Activated CD4-positive, alpha-beta T cell treated with anti-CD3 and anti-CD28 coated beads, Interleukin-2, Interleukin-4, amounts not matched to agents 100 ng/mL and 50 ng/mL, durations not matched to agents 16 hours and 8 hours (primary cell): ENCODE measurements around the gene ZNF598.
"Not testable (repeated sequence)": the region's sequence is repeated elsewhere in the genome, so short reads cannot be mapped to it uniquely, and the experiment has no call there.

Experiments used
- DNase-seq: peaks from one replicate; pipeline ENCODE4 v3.0.0-alpha.2; 2020; ENCODE audit warnings: low spot score

Gene ZNF598

DNA sequence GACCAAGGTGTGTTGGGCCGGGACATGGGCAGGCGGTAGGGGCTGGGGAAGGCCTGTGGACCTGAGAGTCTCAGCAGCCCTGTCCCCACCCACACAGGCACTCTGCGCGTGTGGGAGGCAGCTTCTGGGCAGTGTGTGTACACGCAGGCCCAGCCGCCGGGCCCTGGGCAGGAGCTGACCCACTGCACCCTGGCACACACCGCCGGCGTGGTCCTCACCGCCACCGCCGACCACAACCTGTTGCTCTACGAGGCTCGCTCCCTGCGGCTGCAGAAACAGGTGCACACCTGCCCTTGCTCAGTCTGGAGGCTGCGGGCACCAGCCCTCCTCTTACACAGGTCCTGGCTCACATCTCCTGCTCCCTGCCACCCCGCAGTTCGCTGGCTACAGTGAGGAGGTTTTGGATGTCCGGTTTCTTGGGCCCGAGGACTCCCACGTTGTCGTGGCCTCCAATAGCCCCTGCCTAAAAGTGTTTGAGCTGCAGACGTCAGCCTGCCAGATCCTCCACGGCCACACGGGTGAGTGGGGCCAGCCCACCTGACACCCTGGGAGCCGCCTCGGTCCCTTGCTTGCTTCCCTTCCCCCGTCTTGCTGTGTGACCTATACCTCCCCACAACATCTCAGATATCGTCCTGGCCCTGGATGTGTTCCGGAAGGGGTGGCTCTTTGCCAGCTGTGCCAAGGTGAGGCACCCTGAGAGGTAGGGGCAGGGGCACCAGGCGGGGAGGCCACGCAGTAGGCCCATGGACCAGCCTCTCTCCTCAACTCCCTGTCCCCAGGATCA lies 34.0 kb downstream of the ZNF598 start:
- DNase-seq: no peak

DNA sequence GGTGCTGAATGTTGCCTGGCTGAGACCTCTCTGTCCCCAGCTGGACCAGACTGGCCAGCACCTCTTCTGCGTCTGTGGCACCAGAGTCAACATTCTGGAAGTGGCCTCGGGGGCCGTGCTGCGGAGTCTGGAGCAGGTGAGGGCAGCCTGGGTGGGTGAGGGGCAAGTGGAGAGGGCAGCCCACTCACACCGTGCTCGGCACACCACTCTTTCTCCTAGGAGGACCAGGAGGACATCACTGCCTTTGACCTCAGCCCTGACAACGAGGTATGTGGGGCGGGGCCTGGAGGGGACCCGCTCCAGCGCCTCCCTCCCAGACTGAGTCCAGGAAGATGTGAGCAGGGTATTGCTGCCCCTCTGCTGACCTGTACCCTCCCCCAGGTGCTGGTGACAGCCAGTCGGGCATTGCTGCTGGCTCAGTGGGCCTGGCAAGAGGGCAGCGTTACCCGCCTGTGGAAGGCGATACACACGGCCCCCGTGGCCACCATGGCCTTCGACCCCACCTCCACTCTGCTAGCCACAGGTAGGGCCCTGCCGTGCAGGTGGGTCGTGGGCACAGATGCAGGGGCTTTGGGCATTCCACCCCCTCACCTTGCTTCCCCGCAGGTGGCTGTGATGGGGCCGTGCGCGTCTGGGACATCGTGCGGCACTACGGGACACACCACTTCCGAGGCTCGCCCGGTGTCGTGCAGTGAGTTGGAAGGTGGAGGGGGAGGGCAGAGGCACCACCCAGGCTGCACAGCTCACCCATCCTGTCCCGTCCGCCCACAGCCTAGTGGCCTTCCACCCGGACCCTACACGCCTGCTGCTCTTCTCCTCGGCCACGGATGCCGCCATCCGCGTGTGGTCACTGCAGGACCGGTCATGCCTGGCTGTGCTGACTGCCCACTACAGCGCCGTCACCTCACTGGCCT lies 35.2 kb downstream of the ZNF598 start:
- DNase-seq: no peak

DNA sequence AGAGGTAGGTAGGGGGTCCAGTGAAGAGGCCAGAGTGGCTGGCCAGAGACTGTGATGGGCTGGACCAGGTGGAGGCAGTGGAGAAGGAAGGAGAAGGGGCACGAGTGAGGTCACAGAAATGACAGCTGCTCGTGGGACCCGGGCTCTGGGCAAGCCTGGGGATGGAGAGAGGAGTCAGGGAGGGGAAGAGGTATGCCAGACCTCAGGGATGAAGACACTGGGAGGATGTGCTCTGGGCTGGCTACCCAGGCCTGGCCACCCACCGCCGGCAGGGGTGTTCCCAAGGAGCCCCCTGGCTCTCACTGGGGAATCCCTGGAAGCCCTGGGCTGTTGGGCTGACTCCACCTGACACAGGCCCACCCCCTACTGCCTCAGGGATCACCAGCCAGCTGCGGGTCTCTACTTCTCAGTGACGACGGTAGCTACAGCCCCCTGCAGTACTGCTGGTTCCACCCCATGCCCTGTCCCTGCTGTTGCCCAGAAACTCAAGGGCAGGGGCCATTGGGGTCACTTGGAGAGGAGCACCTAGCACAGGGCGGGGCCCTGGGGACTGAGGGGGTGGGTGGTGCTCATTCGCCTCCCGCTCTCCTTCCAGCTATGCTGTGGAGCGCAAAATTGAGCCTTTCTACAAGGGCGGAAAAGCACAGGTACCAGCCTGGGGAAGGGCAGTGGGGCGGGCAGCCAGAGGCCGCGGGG lies 36.0 kb downstream of the ZNF598 start:
- no peak for DNase-seq

DNA sequence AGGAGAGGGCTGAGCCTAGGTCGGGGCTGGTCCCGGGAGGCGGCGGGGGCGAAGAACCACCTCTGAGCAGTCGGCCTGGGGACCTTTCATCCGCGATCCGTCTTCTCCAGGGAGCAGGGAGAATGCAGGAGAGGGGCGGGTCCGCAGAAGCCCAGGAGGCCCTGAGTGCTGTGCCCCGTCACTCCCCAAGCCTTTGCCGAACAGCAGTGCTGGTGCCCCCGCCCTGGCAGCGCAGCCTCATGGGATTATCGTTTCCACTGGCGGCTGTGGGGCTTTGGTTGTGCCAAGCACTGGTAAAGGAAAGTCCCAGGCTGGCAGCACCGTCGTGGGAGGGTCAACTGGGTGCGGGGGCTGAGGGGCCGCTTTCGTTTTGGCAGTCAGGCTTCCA lies 37.1 kb downstream of the ZNF598 start:
- DNase-seq: no peak

DNA sequence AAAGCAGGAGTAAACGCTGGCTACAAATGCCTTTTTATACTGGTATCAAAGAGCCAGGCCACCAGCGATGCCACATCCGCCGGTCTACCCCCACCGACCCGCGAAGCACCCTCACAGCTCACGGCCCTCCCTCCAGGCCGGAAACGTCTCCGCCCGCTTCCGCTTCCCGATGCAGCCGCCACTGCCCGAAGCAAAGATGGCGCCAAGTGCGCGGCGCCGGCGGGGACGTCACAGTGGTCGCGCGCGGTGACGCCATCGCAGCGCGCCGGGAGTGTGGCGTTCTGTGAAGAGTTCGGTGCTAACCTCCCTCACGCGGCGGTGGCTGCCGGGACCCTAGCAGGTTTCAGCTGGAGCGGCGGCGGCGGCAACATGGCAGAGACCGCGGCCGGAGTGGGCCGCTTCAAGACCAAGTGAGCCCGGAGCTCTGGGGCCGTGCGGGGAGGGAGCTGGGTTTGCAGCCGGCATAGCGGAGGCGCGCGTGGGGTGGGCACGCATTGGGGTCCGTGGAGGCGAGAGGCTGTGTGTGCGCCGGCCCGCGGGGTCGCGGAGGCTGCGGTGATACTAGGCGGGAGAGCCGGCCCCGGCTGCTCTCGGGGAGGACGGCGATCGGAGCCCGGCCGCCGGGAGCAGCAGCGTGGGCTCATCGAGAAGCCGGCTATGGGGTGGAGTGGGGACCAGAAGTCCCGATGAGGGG lies 37.7 kb downstream of the ZNF598 start, which contains the start of gene TBL3:
Gene TBL3, plus strand, starts transcription at position 258 of the 694 bp plus-strand sequence. Its CDS starts 112 bp downstream, at position 370.
- DNase-seq: peak; percentile 97

DNA sequence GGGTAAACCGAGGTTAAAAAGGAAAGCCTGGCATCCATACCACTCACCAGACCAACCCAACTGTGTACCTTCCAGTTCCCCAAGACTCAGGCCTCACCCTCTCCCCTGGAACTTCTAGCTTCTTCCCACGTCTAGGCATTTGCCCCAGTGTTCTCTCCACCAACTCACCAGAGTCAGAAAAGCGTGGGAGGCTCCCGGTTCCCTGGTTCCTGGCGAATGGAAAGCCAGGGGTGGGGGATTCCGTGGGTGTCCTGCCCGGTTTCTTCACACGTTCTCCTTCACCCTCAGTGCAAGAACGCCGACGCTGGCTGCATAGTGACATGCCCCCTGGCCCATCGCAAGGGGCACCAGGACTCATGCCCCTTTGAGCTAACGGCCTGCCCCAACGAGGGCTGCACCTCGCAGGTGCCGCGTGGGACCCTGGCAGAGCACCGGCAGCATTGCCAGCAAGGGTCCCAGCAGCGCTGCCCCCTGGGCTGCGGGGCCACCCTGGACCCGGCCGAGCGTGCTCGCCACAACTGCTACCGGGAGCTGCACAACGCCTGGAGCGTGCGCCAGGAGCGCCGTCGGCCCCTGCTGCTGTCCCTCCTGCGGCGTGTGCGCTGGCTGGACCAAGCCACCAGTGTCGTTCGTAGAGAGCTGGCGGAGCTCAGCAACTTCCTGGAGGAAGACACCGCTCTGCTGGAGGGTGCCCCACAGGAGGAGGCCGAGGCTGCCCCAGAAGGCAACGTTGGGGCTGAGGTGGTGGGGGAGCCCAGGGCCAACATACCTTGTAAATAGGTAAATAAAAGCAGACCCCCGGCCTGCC lies 41.3 kb downstream of the ZNF598 start:
- DNase-seq: no peak

DNA sequence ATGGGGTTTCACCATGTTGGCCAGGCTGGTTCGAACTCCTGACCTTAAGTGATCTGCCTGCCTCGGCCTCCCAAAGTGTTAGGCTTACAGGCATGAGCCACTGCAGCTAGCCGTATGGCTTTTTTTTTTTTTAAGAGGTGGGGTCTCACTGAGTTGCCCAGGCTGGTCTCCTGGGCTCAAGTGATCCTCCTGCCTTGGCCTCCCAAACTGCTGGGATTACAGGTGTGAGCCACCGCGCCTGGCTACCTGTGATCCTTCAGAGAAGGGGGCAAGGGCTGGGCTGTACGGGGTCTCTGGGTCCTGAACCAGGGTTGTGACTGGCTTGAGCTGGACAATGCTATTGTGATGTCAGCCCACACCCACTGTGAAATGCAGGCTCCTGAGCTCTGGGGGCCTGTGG lies 43.2 kb downstream of the ZNF598 start, which contains the start of gene RNF151:
Gene RNF151, plus strand, starts transcription at position 397 of the 400 bp plus-strand sequence. CDS start 26 bp downstream, outside the sequence.
- DNase-seq: no peak

DNA sequence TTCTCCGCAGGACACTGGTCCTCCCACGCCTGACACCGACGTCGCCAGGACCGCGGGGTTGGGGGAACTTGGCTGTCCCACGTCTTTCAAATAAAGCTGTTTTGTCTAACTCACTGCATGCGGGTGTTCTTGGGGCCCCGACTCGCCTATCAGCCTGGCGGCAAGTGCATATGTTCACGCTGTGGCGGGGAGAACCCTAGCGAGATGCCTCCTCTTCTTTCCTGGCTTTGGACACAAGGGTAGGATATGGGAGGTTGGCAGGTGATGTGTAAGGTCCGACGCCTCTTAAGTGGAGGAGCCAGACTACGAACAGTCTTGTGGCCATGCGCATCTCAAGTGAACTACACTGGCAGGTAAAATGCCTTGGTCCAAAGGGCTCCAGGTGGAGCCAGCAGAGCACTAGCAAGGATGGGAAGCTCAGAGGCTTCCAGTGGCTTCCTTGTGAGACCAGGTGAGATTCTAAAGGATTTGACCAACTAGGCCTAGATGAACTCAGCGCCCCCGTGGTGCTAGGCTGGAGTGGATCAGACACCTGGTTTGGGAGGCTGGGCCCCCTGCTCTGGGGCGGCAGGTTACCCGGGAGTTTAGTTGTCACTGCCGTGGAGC lies 44.1 kb downstream of the ZNF598 start:
- DNase-seq: no peak

DNA sequence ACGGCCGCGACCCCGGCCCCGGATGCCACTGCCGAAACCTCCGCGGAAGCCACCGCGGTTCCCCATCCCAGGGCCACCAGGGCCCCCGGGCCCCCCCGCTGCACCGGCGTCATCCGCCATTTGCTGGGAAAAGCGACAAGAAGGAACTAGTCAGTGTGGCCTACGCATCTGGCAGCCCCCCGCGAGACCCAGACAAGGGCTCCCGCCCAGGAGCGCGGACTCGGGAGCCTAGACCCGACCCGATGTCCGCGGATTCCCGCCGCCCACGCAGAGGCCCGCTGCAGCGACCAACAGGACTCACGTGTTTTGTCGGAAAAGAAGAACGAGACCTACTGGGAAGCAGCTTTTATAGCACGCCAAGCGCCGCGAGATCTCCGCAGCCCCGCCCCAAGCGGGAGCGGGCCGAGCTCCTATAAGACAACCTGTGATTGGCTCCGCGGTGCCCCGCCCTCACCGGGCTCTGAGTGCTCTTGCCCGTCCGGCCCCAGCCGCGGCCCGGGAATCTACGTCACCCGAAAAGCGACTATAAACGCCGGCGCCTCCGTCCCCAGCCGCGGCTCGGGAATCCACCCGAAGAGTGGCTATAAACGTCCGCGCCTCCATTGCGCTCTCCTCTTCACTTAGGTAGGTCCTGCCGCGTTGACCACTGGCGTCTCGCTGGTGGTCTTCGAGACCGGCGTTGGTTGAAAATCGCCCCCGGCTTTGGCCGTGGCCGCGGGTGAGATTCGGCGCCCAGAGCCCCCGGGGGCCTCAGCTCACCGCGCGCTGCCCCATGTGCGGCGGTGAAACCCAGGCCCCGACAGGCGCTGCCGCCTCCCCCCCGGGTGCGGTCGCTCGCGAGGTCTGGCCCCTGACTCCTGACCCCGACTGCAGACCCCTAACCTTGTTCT lies 44.9 kb downstream of the ZNF598 start, which contains the start of gene RPS2:
Gene RPS2, minus strand, starts transcription at position 321 of the 890 bp plus-strand sequence. Its CDS starts 201 bp downstream, at position 120.
- DNase-seq: peak; percentile 99

DNA sequence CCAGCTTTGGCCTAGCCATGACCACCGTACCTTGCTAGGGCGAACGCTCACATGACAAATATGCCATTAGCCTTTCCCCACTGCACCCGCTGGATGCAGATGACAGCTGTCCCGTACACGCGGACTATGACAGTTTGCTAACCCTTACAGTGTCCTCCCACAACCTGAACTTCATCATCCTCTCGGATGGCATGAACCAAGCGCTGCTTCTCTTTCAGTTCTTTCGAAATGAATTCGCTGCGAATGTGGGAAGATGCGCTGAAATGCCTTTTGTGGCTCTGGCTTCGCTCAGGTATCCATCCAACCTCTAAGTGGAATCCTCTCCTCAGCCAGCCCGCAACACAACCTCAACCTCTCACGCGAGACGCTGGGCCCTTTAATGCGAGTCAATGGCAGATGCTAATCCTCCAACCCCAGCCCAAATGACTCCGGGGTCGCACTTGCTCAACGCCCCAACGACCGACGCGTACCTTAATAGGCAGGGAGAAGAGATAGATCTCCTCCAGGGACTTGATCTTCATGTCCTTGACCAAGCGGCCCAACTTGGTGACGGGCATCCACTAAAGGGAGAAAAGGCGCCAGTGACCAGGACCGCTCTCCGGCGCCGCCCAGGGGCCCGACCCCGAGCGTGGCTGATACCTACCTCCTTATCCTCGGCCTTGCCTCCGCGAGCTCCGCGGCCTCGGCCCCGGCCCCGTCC lies 45.7 kb downstream of the ZNF598 start:
- DNase-seq: peak; percentile 46

DNA sequence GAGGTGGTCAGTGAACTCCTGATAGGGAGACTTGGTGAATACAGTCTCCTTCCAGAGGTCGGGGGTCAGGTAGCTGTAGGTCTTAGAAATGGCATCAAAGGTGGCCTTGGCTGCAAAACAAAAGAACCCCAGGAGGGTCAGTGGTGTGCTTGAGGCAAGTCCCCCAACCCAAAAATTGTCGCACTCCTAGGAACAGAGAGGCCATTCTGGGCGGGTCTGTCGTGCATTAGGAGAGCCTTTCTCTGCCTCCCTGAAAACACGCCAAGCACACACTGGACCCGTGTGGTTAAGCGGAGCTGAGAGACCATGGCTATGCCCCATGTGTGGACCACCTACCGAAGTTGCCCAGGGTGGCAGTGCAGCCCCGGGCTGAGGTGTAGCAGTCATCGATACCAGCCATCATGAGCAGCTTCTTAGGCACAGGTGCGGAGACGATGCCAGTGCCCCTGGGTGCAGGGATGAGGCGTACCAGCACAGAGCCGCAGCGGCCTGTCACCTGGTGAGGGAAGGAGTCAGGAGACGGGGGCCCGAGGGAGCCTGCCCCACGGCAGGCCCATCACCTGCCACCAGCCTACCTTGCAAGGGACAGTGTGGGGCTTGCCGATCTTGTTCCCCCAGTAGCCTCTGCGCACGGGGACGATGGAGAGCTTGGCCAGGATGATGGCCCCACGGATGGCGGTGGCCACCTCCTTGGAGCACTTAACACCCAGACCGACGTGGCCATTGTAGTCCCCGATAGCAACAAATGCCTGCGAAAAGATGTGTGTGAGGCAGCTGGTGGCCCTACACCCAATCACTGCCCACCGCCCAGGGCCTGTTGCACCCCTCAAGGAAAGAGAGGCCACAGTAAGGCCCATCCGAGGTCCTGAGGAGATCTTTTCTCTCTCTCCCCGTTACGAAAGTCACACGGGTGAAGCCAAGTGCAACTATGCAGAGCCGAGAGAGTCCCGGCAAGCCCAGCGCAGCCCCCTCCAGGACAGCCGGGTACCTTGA lies 47.2 kb downstream of the ZNF598 start:
- DNase-seq: not testable (repeated sequence)

DNA sequence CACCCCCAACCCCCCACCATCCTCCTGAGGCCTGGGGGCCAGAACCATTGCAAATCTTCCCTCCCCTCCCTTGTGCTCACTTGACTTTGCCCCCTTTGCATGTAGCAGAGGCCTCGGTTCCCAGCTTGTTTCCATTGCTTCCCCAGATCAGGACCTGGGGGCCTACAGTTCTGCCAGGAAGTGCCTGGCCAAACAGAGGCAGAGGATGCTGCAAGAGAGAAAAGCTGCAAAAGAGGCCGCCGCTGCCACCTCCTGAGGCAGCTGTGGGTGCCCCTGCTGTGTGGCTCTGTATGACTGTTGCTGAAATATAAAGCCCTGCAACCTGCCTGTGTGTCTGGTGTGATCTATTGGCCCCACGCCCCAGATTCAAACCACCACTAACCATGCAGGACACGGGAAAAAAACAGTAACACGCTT lies 48.0 kb downstream of the ZNF598 start:
- peak; percentile 54 for DNase-seq

DNA sequence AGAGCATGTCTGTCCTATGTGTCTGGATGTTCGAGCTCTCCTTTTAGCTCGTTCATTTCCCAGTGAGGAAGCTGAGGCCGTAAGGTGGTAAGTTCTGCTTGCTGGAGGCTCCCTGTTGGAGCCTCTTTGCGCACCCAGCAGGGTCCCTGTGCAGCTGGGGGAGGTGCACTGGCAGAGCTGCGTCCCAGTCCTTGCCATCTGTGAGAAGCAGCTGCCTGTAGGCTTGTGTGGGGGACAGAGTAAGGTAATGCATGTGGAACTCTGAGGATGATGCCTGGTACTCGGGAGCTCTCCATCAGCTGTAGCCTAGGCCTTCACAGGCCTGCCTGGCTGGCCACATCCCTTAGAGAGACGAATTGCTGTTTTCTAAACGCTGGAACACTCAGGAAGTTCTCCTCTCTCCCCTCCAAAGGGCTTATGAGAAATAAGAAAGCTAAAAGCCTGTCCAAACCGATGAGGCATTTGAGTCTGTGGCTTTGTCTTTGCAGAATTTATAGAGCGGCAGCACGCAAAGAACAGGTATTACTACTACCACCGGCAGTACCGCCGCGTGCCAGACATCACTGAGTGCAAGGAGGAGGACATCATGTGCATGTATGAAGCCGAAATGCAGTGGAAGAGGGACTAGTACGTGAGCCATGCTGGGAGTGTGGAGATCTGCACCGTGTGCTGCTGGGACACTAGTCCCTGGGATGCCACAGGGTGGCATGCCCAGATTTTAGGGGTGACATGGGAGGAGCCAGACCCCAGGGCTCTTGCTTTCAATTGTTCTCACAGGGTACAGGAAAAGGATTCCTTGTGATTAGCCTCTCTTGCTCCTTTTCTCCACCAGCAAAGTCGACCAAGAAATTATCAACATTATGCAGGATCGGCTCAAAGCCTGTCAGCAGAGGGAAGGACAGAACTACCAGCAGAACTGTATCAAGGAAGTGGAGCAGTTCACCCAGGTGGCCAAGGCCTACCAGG lies 48.7 kb downstream of the ZNF598 start:
- DNase-seq: peak; percentile 64

DNA sequence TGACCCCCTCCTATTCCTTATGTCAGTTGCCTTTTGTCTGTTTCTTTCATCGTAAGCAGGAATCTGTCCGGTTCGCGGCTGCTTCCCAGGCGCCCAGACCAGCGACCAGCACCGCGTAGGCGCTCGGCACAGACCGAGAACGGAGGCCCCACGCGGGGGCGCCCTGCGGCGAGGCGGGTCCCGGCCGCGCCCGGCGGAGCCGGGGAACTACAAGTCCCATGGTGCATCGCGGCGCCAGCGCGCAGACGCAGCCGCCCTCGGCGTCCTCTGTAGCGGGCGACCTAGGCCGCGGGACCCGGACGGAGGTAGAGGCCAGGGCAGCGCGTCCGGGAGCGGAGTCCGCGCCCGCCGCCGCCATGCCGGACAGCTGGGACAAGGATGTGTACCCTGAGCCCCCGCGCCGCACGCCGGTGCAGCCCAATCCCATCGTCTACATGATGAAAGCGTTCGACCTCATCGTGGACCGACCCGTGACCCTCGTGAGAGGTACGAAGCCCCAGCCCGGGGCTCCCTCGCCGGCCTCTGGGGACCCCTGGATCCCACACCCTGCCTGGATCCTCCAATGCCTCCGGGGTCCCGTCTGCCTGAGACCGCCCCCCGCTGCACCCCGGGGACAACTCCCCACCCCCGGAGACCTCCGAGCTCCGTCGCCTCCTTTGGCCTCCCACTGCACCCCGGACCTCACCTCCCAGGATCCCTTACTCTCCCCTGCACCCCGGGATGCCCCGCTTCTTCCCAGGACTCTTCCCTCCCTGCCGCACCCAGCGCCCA lies 50.2 kb downstream of the ZNF598 start, which contains the start of gene NDUFB10:
Gene NDUFB10, plus strand, starts transcription at position 270 of the 771 bp plus-strand sequence. Its CDS starts 87 bp downstream, at position 357.
- peak; percentile 94 for DNase-seq

DNA sequence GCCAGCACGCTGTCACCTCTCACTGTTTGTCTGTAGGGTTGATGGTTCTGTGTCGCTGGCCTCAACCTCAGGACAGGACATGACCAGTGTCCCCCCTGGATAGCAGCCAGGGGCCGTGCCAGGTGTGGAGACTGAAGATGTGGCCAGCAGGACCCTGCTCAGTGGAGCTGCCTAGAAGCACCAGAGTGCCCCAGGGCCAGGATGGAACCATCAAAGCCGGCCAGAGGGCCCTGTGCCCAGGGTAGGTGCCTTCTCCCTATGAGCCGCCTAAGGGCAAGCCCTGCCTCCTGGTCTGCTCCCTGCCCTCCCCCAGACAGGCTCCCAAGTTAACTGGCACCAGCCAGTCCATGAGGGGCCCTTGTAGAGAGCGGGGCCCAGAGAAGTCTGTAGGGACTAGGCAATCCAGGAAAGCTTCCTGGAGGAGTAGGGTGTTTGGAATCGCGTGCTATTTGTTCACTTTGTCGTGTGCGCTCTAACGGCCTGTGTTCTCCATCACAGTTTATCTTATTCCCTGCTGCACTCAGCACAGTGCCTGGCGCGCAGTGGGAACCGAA lies 50.8 kb downstream of the ZNF598 start:
- no peak for DNase-seq
